Coronary artery (tissue), 2 donors: ENCODE data around the gene RAB28.
"Not testable (repeated sequence)": the region's sequence is repeated elsewhere in the genome, so short reads cannot be mapped to it uniquely, and the experiment has no call there.

Source experiments
- DNase-seq: peaks from one replicate; pipeline ENCODE4 v3.0.0-alpha.2; 2017; ENCODE audit warnings: low spot score
- H3K27ac ChIP-seq, 2 donors: fragments of 200-600 bp; sonication (generic); one replicate each; pipeline ENCODE4 v1.5.1; 2016 to 2019
- H3K4me3 ChIP-seq: fragments of 200-600 bp; sonication (generic); 2 replicates; pipeline ENCODE4 v1.5.1; 2016; ENCODE audit warnings: mild to moderate bottlenecking, moderate library complexity
- TF ChIP-seq, protein P1 (sequence below): fragments of 200-600 bp; sonication (generic); IDR thresholded peaks from one replicate; pipeline ENCODE4 v1.5.1; 2019; ENCODE audit warnings: antibody characterized with exemption

Gene RAB28

DNA sequence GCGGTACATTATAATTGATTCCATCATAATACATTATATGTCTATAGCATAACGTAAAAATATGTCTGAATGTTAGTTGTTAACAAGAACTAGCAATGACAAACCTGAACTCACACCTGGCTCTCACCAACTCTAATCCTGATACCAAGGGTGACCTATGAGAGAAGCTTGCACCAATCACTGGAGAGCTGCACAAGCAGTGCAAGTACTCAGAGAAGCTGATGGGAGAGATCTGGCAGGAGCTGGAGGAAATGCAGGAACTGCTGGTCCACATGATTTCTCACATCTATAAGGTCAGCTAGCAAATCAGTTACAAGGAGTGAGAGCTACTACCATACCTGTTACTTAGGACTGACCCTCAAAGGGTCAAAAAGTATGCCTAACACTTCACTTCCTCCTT lies 74.8 kb downstream of the RAB28 start:
- H3K27ac ChIP-seq: no peak overlapping the region
- no peak overlapping the region for H3K4me3 ChIP-seq
- TF ChIP-seq, protein P1, sequence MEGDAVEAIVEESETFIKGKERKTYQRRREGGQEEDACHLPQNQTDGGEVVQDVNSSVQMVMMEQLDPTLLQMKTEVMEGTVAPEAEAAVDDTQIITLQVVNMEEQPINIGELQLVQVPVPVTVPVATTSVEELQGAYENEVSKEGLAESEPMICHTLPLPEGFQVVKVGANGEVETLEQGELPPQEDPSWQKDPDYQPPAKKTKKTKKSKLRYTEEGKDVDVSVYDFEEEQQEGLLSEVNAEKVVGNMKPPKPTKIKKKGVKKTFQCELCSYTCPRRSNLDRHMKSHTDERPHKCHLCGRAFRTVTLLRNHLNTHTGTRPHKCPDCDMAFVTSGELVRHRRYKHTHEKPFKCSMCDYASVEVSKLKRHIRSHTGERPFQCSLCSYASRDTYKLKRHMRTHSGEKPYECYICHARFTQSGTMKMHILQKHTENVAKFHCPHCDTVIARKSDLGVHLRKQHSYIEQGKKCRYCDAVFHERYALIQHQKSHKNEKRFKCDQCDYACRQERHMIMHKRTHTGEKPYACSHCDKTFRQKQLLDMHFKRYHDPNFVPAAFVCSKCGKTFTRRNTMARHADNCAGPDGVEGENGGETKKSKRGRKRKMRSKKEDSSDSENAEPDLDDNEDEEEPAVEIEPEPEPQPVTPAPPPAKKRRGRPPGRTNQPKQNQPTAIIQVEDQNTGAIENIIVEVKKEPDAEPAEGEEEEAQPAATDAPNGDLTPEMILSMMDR: no peak
- DNase-seq: no peak

DNA sequence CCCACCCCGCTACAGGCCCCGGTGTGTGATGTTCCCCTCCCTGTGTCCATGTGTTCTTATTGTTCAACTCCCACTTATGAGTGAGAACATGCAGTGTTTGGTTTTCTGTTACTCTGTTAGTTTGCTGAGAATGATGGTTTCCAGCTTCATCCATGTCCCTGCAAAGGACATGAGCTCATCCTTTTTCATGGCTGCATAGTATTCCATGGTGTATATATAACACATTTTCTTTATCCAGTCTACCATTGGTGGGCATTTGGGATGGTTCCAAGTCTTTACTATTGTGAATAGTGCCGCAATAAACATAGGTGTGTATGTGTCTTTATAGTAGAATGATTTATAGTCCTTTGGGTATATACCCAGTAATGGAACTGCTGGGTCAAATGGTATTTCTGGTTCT lies 78.0 kb downstream of the RAB28 start:
- H3K27ac ChIP-seq, DNase-seq, H3K4me3 ChIP-seq: not testable (repeated sequence)

DNA sequence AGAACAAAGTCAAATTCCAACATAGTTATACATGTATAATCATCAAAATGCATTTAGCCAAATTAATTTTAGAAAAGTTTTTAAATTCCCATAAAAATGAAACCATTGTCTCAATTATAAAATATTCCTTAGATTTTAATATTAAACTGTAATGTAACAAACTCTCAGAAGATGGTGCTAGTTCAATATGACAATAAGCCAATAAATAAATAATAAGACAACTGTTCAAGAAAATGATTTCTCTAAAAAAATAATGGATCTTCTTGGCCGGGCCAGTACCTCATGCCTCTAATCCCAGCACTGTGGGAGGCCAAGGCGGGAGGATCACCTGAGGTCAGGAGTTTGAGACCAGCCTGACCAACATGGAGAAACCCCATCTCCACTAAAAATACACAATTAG lies 80.3 kb downstream of the RAB28 start:
- TF ChIP-seq, protein P1: no peak

DNA sequence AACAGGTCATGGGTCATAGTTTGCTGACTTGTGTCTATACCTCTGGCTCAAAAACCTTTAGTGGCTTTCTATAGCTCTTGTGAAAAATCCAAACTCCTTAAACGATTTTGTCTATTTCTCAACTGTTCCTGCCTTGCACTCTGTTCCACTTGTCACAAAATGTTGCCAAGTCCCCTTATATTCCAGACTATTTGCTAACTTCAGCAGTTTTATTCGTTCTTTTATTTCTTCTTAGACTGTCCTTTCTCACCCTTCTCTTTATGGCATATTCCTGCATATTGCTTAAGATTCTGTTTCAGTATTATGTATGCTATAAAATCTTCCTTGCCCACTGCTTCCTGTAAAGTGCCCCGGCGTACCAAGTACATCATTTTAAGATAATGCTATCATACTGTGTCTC lies 80.8 kb downstream of the RAB28 start:
- no peak for DNase-seq
- Histone ChIP-seq H3K27ac (no peak overlapping the region), H3K4me3 (no peak overlapping the region)
- TF ChIP-seq, protein P1: no peak

More for the DNA sequence above, 80.3 kb downstream of the RAB28 start:
- Histone ChIP-seq H3K27ac (no peak overlapping the region), H3K4me3 (no peak overlapping the region)
- DNase-seq: no peak

DNA sequence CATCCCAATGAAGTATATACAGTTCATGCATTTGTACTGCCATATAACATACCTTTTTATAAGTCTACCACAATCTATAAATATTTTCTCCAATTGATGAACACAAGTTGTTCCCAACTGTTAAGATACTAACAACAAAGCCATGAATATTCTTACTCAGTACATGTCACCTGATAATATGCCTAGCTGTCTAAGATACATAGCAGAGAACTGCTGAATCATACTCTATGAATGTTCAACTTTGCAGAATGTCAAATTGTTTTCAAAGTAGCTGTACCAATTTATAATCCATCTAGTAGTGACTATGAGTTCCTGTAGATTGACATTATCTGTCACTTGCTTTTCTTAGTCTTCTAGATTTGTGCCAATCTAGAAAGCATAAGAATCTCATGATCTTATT lies 84.9 kb downstream of the RAB28 start:
- DNase-seq: no peak
- H3K4me3 ChIP-seq: no peak overlapping the region
- H3K27ac ChIP-seq: no peak overlapping the region
- TF ChIP-seq, protein P1: no peak

DNA sequence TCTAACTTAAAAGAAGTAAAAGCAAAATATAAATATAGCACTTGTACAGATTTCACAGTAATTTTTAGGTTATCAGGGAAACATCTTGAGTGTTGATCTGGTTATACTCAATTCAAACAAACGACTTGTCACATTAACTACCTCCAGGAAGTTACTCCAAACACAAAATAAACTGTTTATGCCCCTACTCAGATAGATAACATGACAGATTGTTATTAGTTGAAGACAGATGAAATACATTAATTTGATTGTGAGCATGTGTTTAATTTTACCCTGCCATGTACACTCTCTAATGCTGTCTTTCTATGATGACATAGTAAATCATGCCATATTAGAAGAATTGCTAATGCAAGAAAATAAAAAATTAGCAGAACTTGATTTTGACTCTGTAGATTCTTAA lies 88.0 kb downstream of the RAB28 start:
- DNase-seq: no peak
- Histone ChIP-seq H3K27ac (no peak overlapping the region), H3K4me3 (no peak overlapping the region)
- TF ChIP-seq, protein P1: no peak

DNA sequence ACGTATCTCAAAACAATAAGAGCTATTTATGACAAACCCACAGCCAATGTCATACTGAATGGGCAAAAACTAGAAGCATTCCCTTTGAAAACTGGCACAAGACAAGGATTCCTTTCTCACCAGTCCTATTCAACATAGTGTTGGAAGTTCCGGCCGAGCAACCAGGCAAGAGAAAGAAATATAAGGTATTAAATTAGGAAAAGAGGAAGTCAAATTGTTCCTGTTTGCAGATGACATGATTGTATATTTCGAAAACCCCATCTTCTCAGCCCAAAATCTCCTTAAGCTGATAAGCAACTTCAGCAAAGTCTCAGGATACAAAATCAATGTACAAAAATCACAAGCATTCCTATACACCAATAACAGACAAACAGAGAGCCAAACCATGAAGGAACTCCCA lies 94.2 kb downstream of the RAB28 start:
- H3K4me3 ChIP-seq, DNase-seq, H3K27ac ChIP-seq: not testable (repeated sequence)

DNA sequence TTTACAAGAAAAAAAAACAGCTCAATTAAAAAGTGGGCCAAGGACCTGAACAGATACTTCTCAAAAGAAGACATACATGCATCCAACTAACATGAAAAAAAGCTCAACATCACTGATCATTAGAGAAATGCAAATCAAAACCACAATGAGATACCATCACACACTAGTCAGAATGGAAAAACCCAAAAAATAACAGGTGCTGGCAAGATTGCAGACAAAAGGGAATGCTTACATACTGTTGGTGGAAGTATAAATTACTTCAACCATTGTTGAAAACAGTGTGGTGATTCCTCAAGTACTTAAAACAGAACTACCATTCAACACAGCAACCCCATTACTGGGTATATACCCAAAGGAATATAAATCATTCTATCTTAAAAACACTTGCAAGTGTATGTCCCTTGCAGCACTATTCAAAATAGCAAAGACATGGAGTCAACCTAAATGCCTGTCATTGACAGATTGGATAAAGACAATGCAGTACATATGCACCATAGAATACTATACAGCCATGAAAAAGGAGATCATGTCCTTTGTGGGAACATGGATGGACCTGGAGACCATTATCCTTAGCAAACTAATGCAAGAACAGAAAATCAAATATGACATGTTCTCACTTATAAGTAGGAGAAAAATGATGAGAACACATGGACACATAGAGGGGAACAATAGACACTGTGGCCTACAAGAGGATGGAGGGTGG lies 97.6 kb downstream of the RAB28 start:
- TF ChIP-seq, protein P1: no peak
- no peak for DNase-seq
- H3K27ac ChIP-seq: no peak overlapping the region
- H3K4me3 ChIP-seq: no peak overlapping the region
